Activated CD4-positive, alpha-beta T cell treated with anti-CD3 and anti-CD28 coated beads for 4 hours (primary cell): ENCODE results near the gene GTF2H2.
"Not testable (repeated sequence)": the region's sequence is repeated elsewhere in the genome, so short reads cannot be mapped to it uniquely, and the experiment has no call there.

ENCODE experiments used
- DNase-seq, 2 donors: peaks; one replicate each; pipeline ENCODE4 v3.0.0-alpha.2; 2020

Gene GTF2H2

DNA sequence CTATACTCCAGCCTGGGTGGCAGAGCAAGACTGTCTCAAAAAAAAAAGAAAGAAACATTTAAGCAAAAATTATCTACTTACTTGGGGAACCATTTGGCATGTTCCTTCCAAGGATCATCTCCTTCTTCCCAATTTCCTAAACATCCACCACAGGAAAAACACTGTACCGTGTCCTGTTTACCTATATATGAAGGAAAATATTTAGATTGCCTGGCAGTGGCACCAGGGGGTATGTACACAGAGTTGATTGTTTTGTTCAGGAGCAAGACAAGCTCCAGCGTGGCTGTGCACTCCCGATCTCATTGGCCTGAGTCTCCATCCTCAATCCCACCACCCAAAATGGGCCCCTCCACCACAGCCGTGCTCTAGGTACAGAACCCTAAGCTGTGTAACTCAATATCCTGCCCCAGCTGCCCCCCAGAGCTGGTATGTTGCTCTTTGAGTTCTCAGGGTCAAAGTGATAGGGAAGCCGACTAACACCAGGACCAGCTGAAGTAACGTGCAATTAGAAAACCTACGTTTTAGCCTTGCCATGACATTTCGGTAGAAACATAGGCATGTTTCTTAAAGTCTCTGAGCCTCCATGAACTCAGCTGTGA lies 56.2 kb downstream of the GTF2H2 start:
- no peak for DNase-seq

DNA sequence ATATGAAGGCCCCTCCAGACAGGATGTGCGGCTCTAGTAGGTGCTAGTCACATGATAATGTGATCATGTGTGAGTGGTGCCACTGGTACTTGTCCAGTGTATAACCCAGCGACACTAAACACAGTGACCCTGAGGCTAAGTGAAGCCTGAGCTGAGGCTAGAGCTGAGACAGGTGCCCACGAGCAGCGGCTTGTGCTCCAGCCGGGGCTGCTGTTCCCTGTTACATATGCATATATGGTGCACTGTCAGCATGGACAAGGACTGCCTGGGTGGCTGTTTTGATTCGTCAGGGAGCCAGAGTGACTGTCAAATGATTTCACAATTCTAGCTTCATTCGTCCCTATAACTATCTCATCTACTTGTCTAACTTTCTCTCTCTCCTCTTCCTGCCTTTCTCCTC lies 60.5 kb downstream of the GTF2H2 start:
- DNase-seq, result not testable (repeated sequence)
